HCT116 (cell line): ENCODE data around the gene ARL5C.

Source experiments
- ATF3 ChIP-seq: IDR thresholded peaks from 2 replicates; pipeline ENCODE4 v1.6.1; 2012
- CTCF ChIP-seq, 3 experiments: fragments of 200-600 bp in 1 of 3; sonication (generic) in 1 of 3; IDR thresholded peaks in 2 of 3; conservative IDR thresholded peaks in 1 of 3; 2 replicates each; pipeline ENCODE4 v1.5.1; 2012 to 2017; ENCODE audit warnings: low read depth in 2 of 3, low read length in 2 of 3, antibody characterized with exemption in 1 of 3, borderline replicate concordance in 1 of 3, control low read depth in 1 of 3, mild to moderate bottlenecking in 1 of 3, mixed read lengths in 1 of 3, mixed run types in 1 of 3, moderate library complexity in 1 of 3; ENCODE audit not compliant: insufficient read depth in 1 of 3
- EGR1 ChIP-seq: IDR thresholded peaks from 2 replicates; pipeline ENCODE4 v1.6.1; 2012; ENCODE audit warnings: low read depth
- EZH2 ChIP-seq: fragments of 200-600 bp; sonication (generic); IDR thresholded peaks from 2 replicates; pipeline ENCODE4 v1.6.1; 2017; ENCODE audit warnings: antibody characterized with exemption, mixed run types
- EZH2phosphoT487 ChIP-seq: fragments of 200-600 bp; IDR thresholded peaks from 2 replicates; pipeline ENCODE4 v1.6.1; 2018; ENCODE audit warnings: antibody characterized with exemption, borderline replicate concordance
- POLR2A ChIP-seq: IDR thresholded peaks from 2 replicates; pipeline ENCODE4 v1.7.0; 2011; ENCODE audit warnings: borderline replicate concordance; ENCODE audit not compliant: insufficient read depth, insufficient read length; ENCODE audit errors: extremely low read depth
- REST ChIP-seq: IDR thresholded peaks from 2 replicates; pipeline ENCODE4 v1.6.1; 2012; ENCODE audit warnings: low read depth
- SP1 ChIP-seq: IDR thresholded peaks from 2 replicates; pipeline ENCODE4 v1.6.1; 2012; ENCODE audit warnings: low read depth
- SRF ChIP-seq: IDR thresholded peaks from 2 replicates; pipeline ENCODE4 v1.6.1; 2012; ENCODE audit warnings: low read depth
- TCF7L2 ChIP-seq: IDR thresholded peaks from 2 replicates; pipeline ENCODE4 v1.7.0; 2011; ENCODE audit warnings: borderline replicate concordance, inconsistent platforms; ENCODE audit not compliant: insufficient read depth, insufficient read length; ENCODE audit errors: extremely low read depth
- YY1 ChIP-seq: IDR thresholded peaks from 2 replicates; pipeline ENCODE4 v1.6.1; 2011; ENCODE audit warnings: low read length, low read depth, moderate library complexity, mild to moderate bottlenecking; ENCODE audit not compliant: insufficient replicate concordance; ENCODE audit errors: extremely low read depth
- ZFX ChIP-seq: fragments of 450-650 bp; IDR thresholded peaks from 2 replicates; pipeline ENCODE4 v1.6.1; 2017
- ZNF274 ChIP-seq: fragments of 200-500 bp; sonication (Bioruptor generic); IDR thresholded peaks from 2 replicates; pipeline ENCODE4 v1.6.1; 2014; ENCODE audit warnings: mild to moderate bottlenecking, low read depth, low read length, inconsistent platforms
- TF ChIP-seq, protein P1 (sequence below): IDR thresholded peaks from 2 replicates; pipeline ENCODE4 v1.6.1; 2011; ENCODE audit warnings: mild to moderate bottlenecking, low read length, moderate library complexity; ENCODE audit not compliant: insufficient replicate concordance; ENCODE audit errors: extremely low read depth

DNA sequence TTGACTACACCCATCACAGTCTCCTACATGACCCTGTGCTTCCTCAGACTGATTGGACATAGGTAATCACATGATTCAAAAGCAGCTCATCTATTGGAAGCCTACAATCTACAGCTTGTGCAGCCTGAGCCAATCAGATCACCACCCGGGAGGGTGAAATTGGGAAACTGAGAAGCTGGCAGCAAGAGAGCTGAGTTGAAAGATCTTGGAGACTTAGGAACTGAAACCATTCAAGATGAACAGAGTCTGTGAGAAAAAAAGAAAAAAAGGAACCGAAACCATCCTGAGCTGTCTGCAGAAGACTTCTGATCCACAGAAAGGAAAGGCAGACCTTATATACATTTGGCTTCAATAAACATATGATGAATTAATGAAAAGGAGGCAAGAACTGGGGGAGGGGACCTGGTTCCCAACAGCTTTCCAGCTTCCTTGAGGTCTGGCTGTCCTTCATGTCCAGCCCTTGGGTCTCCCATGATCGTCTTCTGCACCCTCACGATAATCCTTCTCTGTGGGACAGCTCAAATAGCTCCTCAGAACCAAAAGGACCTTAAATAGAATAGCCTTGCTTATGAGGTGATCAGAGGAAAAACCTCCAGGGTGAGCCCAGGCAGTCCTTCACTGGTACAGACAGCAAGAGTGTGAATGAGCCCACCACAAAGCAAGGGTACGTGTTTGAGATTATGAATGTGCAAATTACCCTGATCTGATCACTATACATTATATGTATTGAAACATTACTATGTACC is 47.1 kb downstream of the ARL5C start:
- TF ChIP-seq CTCF (IDR thresholded peaks at IDR 0.05 in 2 of 3, conservative IDR thresholded peaks at IDR 0.05 in 1 of 3; ENCODE audit: borderline replicate concordance in 1 of 3, insufficient read depth in 1 of 3, low read depth in 2 of 3, low read length in 2 of 3) (no peak), ZNF274 (no peak), EGR1 (no peak), EZH2 (no peak), EZH2phosphoT487 (no peak), ATF3 (no peak), REST (no peak), ZFX (no peak), POLR2A (no peak), SRF (no peak), TCF7L2 (no peak), YY1 (no peak), SP1 (no peak)
- TF ChIP-seq, protein P1, sequence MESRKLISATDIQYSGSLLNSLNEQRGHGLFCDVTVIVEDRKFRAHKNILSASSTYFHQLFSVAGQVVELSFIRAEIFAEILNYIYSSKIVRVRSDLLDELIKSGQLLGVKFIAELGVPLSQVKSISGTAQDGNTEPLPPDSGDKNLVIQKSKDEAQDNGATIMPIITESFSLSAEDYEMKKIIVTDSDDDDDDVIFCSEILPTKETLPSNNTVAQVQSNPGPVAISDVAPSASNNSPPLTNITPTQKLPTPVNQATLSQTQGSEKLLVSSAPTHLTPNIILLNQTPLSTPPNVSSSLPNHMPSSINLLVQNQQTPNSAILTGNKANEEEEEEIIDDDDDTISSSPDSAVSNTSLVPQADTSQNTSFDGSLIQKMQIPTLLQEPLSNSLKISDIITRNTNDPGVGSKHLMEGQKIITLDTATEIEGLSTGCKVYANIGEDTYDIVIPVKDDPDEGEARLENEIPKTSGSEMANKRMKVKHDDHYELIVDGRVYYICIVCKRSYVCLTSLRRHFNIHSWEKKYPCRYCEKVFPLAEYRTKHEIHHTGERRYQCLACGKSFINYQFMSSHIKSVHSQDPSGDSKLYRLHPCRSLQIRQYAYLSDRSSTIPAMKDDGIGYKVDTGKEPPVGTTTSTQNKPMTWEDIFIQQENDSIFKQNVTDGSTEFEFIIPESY, result no peak
